Body of pancreas (tissue), 4 donors: ENCODE data around the gene CCNL1. TPM values are rescaled to one million over a fixed set of nuclear protein-coding genes. Genes with fewer than 3 reads are reported as not detected.

Experiments
- ATAC-seq: fragments of 150-250 bp; one replicate; pipeline ENCODE4 v1.9.1; 2016
- DNase-seq, 4 donors: peaks; one replicate each; pipeline ENCODE4 v3.0.0-alpha.2; 2019
- H3K27ac ChIP-seq, 4 donors: fragments of 200-600 bp; sonication (generic); 1 replicate in 3 of 4; 2 replicates in 1 of 4; pipeline versions ENCODE4 v1.5.1 to v1.6.1; 2016 to 2019; ENCODE audit warnings: mild to moderate bottlenecking in 1 of 4, mixed read lengths in 1 of 4, moderate library complexity in 1 of 4
- H3K27me3 ChIP-seq, 2 donors: fragments of 200-600 bp; sonication (generic); one replicate each; pipeline ENCODE4 v1.6.0; 2016; ENCODE audit warnings: mild to moderate bottlenecking in 1 of 2
- H3K36me3 ChIP-seq, 2 donors: fragments of 200-600 bp; sonication (generic); replicated peaks in 1 of 2; 2 replicates each; pipeline ENCODE4 v1.5.1; 2016; ENCODE audit warnings: low read depth in 2 of 2; ENCODE audit not compliant: insufficient read depth in 1 of 2
- H3K4me1 ChIP-seq: fragments of 200-600 bp; sonication (generic); one replicate; pipeline ENCODE4 v1.6.0; 2016
- H3K4me3 ChIP-seq, 2 donors: fragments of 200-600 bp; sonication (generic); 1 replicate in 1 of 2; 2 replicates in 1 of 2; pipeline ENCODE4 v1.5.1; 2016 to 2019
- H3K9me3 ChIP-seq, 3 donors: fragments of 200-600 bp; sonication (generic); 1 replicate in 2 of 3; 2 replicates in 1 of 3; pipeline ENCODE4 v1.5.1; 2016
- POLR2A ChIP-seq, 3 donors: fragments of 450-650 bp; IDR thresholded peaks; one replicate each; pipeline ENCODE4 v1.6.1; 2016; ENCODE audit warnings: antibody characterized with exemption in 3 of 3, mild to moderate bottlenecking in 2 of 3
- WGBS, 2 donors: methylation state at CpG; one replicate each; pipeline ENCODE4 v1.1.5; 2017; 5-methylcytosine and 5-hydroxymethylcytosine counted together
- intact Hi-C: fragments of 100-400 bp; cut with DNase I; formaldehyde crosslinking; loops from one replicate; pipeline ENCODE4 v1.15.1; 2023
- total RNA-seq, 2 donors: library from RNA; depleted of rRNA; stranded (reverse); fragments of >200 nt; gene quantifications; one replicate each; pipeline ENCODE4 v1.1.0, GENCODE V29; 2016
- TF ChIP-seq, protein P1 (sequence below), 7 experiments: fragments of 450-650 bp in 4 of 7; fragments of 200-600 bp in 3 of 7; sonication (generic) in 3 of 7; IDR thresholded peaks; one replicate each; pipeline ENCODE4 v1.5.1; 2016 to 2019; ENCODE audit warnings: antibody characterized with exemption in 7 of 7

CCNL1 gene
- total RNA-seq, 2 donors from 2014 or later: 194 to 196 TPM

GRCh38 chr3:157117875-157118654 lies 41.9 kb downstream of the CCNL1 start:
- DNase-seq (no peak), ATAC-seq (no peak)
- no peak overlapping the region for H3K27ac ChIP-seq
- H3K9me3 ChIP-seq: no peaks in the 10 kb centered on the region
- 78 to 87% methylated on average over 4 of the region's 4 CpGs for WGBS, 2 donors
- no peaks in the 10 kb centered on the region for H3K27me3 ChIP-seq
- peaks cover 52% of the 10 kb centered on the region for H3K4me1 ChIP-seq
- H3K4me3 ChIP-seq: no peak overlapping the region
- intact Hi-C loops: no loop called here
- TF ChIP-seq, protein P1, sequence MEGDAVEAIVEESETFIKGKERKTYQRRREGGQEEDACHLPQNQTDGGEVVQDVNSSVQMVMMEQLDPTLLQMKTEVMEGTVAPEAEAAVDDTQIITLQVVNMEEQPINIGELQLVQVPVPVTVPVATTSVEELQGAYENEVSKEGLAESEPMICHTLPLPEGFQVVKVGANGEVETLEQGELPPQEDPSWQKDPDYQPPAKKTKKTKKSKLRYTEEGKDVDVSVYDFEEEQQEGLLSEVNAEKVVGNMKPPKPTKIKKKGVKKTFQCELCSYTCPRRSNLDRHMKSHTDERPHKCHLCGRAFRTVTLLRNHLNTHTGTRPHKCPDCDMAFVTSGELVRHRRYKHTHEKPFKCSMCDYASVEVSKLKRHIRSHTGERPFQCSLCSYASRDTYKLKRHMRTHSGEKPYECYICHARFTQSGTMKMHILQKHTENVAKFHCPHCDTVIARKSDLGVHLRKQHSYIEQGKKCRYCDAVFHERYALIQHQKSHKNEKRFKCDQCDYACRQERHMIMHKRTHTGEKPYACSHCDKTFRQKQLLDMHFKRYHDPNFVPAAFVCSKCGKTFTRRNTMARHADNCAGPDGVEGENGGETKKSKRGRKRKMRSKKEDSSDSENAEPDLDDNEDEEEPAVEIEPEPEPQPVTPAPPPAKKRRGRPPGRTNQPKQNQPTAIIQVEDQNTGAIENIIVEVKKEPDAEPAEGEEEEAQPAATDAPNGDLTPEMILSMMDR (IDR thresholded peaks at IDR 0.05): no peak
- TF ChIP-seq POLR2A (IDR thresholded peaks at IDR 0.05): no peak
- H3K36me3 ChIP-seq: no peaks in the 10 kb centered on the region

GRCh38 chr3:157117206-157117605 lies 42.7 kb downstream of the CCNL1 start:
- Histone ChIP-seq H3K4me3 (no peak overlapping the region), H3K9me3 (no peaks in the 10 kb centered on the region), H3K27ac (no peak overlapping the region), H3K27me3 (no peaks in the 10 kb centered on the region), H3K36me3 (no peaks in the 10 kb centered on the region), H3K4me1 (peaks cover 43% of the 10 kb centered on the region)
- TF ChIP-seq, protein P1 (IDR thresholded peaks at IDR 0.05): no peak
- no peak for TF ChIP-seq POLR2A (IDR thresholded peaks at IDR 0.05)
- ATAC-seq (no peak), DNase-seq (no peak)
- intact Hi-C loops: no loop called here
- WGBS, 2 donors: 60 to 64% methylated on average over 3 of the region's 3 CpGs

DNA sequence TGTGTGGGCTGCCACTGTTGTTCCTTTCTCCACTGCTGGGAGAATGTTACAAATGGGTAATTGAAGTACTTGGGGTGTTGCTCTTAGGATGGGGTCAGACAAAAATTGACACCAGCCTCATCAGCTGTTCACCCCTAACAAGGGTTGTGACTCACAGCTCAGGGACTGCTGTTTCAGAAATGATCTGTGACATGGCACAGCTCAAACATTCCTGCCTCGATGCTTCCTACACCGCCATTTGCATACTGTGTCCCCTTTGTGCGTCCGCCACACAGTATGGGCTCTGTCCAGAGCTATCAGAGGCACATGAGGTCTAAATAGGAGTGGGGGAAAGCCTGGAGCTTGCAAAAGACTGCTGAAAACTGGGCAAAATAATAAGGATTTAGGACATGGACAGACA lies 43.9 kb downstream of the CCNL1 start:
- Histone ChIP-seq H3K27ac (no peak overlapping the region), H3K36me3 (no peaks in the 10 kb centered on the region), H3K4me1 (peaks cover 32% of the 10 kb centered on the region), H3K4me3 (no peak overlapping the region), H3K27me3 (no peaks in the 10 kb centered on the region), H3K9me3 (no peaks in the 10 kb centered on the region)
- intact Hi-C loops: no loop called here
- ATAC-seq (no peak), DNase-seq (no peak)
- TF ChIP-seq, protein P1 (IDR thresholded peaks at IDR 0.05): no peak
- WGBS, 2 donors: 81 to 84% methylated on average over 4 of the region's 4 CpGs

DNA sequence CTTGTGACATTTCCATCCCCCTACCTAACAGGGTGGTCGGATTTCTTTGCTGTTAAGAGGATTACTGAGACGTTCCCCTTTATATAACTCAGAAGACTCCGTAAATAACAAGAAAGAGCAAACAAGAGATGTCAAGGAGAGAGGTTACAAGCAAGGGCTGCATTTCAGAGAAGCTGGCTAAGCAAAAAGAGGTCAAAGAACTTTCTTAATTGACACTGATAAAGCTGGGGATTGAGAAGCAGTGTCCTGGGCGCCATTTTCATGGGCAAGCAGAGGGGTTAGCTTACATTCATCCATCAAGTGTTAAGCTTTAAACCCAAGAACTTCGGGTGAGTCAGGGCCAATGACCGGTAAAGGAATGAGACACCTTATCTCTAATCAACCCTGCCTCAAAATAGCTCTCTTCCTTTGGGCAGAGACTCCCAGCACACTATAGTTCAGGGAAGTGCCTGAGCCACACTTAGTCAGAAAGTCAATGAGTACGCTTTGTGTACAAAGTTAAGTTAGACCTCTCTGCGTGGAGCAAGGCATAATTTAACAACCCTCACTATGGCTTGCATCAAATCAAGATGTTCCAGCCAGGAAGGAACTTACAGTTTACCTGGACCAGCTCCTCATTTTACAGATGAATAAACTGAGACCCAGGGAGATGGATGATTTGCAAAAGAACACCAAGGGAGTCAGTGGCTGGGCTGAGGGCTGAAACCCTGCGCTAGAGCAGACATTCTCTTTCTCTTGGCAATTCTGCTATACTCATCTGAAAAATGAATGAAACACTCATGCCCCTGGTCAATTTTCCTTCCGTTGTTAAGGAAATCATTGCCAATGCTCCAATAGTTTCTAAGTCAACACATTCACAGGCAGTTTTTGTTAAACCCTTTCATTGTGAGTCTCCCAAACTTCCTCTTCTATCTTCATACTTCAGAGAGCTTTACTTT lies 44.6 kb downstream of the CCNL1 start:
- DNase-seq (no peak), ATAC-seq (no peak)
- intact Hi-C loops: no loop called here
- TF ChIP-seq, protein P1 (IDR thresholded peaks at IDR 0.05): no peak
- no peak for TF ChIP-seq POLR2A (IDR thresholded peaks at IDR 0.05)
- no peaks in the 10 kb centered on the region for H3K36me3 ChIP-seq
- H3K4me3 ChIP-seq: no peak overlapping the region
- H3K9me3 ChIP-seq: no peaks in the 10 kb centered on the region
- H3K27ac ChIP-seq: no peak overlapping the region
- peaks cover 27% of the 10 kb centered on the region for H3K4me1 ChIP-seq
- H3K27me3 ChIP-seq: no peaks in the 10 kb centered on the region
- WGBS, 2 donors: 49 to 59% methylated on average over 10 of the region's 10 CpGs
